Measurements from ENCODE around the gene MAP3K3. TPM values are rescaled to one million over a fixed set of nuclear protein-coding genes. Genes with fewer than 3 reads are reported as not detected.

The MAP3K3 gene
- total RNA-seq: 10 to 100 TPM; 21.8 to 58.7 (median 29.7) TPM

- Histone ChIP-seq H3K9me3 (no peaks in the 10 kb centered on the region), H3K27ac (peak within 1 kb of the TSS; percentile 85 to 90 (median 87)), H3K27me3 (no peaks in the 10 kb centered on the region), H3K4me1 (peaks cover 40 to 41% of the 10 kb centered on the region in 2 donors), H3K36me3 (no peaks in the 10 kb centered on the region), H3K4me3 (peak within 1 kb of the TSS; percentile 67 to 84 (median 74))
- peak; percentile 84 to 87 for TF ChIP-seq POLR2A (IDR thresholded peaks at IDR 0.05)
- TF ChIP-seq CTCF (IDR thresholded peaks at IDR 0.05 in 4 of 5, conservative IDR thresholded peaks at IDR 0.05 in 1 of 5): peak in 2 of 5 experiments; percentile 23 to 26
- ATAC-seq (peak; percentile 92 to 93), DNase-seq (peak; percentile 99 to 100)
- in situ Hi-C loops (cut with MboI; ENCODE audit: low sequenced_read_pairs in 4 of 4) (no loop called here), intact Hi-C loops (cut with DNase I; ENCODE audit: low total_unique reads) (loop anchor here (1.0 to 10.0 kb wide), 5 partner anchors 72 to 220 kb away; partner anchors contain the start of genes DCAF7, DDX42, SMARCD2 and STRADA)
These were observed at the start of gene MAP3K3 for GRCh38 chr17:63621684-63622573. MAP3K3 (plus strand) TSS chr17:63622417; CDS start chr17:63622760, 343 bp downstream.

DNA sequence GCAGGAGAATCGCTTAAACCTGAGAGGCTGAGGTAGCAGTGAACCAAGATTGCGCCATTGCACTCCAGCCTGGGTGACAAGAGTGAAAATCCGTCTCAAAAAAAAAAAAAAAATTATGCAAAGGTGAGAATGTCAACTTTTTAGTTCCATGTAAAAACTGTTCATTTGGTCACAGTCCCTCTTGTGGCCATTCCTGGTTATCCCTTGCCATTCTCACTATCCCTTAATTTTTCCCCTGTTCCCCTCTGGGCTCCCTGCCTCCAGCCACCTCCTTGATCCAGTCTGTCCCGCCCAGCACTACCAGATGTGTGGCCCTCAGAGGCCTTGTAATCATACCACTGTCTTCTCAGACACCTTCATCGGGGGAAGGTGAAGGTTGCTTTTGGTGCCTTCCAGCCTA is 48.6 kb upstream of the MAP3K3 start:
- Histone ChIP-seq H3K4me1 (peaks cover 0 to 4% of the 10 kb centered on the region in 2 donors), H3K27me3 (no peaks in the 10 kb centered on the region), H3K4me3 (no peak overlapping the region), H3K27ac (no peak overlapping the region), H3K36me3 (no peaks in the 10 kb centered on the region), H3K9me3 (no peaks in the 10 kb centered on the region)
- DNase-seq: no peak
- in situ Hi-C loops (cut with MboI; ENCODE audit: low sequenced_read_pairs in 4 of 4) (no loop called here), intact Hi-C loops (cut with DNase I; ENCODE audit: low total_unique reads) (no loop called here)
- no peak for ATAC-seq
- TF ChIP-seq CTCF (IDR thresholded peaks at IDR 0.05 in 4 of 5, conservative IDR thresholded peaks at IDR 0.05 in 1 of 5) (peak in 1 of 5 experiments; percentile 7), POLR2A (IDR thresholded peaks at IDR 0.05) (no peak)

DNA sequence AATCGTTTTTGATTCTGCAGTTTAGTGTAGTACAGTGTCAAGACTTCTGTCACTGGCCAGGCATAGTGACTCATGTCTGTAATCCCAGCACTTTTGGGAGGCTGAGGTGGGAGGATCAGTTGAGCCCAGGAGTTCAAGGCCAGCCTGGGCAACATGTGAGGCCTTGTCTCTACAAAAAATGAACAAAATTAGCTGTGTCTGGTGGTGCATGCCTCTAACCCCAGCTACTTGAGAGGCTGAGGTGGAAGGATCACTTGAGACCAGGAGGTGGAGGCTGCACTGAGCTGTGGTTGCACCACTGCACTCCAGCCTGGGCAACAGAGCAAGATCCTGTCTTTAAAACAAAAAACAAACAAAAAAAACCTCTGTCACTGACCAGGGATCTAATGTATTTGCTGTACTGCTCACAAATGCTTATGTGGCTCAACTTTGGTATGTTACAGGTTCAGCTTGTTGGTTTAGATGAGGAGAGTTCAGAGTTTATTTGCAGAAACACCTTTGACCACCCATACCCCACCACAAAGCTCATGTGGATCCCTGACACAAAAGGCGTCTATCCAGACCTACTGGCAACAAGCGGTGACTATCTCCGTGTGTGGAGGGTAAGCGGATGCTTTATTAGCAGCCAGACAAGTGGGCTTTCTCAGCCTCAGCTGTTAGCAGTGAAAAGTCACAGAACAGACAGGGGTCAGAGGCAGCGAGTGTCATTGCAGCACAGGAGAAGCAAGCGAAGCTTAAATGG is 44.0 kb upstream of the MAP3K3 start:
- in situ Hi-C loops (cut with MboI; ENCODE audit: low sequenced_read_pairs in 4 of 4): no loop called here
- no peaks in the 10 kb centered on the region for H3K9me3 ChIP-seq

DNA sequence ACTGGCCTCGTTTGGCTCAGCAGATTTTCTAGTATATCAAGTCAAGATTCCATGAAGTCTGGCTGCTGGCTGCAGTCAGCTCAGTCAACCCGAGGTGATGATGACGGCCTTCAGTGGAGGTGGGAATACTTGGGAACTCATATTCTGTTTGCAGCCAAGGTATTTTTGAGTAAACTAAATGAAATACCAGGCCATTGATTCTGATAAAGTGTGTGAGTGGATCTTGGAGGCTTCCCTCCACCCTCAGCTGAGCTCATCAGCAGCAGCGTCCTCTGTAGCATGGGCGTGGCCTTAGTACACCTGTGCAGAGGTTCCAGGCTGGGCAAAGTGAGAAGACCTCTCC is 43.5 kb upstream of the MAP3K3 start:
- no peak overlapping the region for H3K4me3 ChIP-seq
- DNase-seq: no peak
- H3K27me3 ChIP-seq: no peaks in the 10 kb centered on the region
- H3K27ac ChIP-seq: no peak overlapping the region
- in situ Hi-C loops (cut with MboI; ENCODE audit: low sequenced_read_pairs in 4 of 4): no loop called here
- no peak for ATAC-seq
- TF ChIP-seq CTCF (IDR thresholded peaks at IDR 0.05 in 4 of 5, conservative IDR thresholded peaks at IDR 0.05 in 1 of 5) (no peak), POLR2A (IDR thresholded peaks at IDR 0.05) (no peak)
- no peaks in the 10 kb centered on the region for H3K9me3 ChIP-seq
- intact Hi-C loops (cut with DNase I; ENCODE audit: low total_unique reads): no loop called here
- H3K36me3 ChIP-seq: peaks cover 0 to 25% of the 10 kb centered on the region in 2 donors
- no peaks in the 10 kb centered on the region for H3K4me1 ChIP-seq

More for the DNA sequence above, 44.0 kb upstream of the MAP3K3 start:
- Histone ChIP-seq H3K27me3 (no peaks in the 10 kb centered on the region), H3K27ac (no peak overlapping the region), H3K36me3 (peaks cover 0 to 21% of the 10 kb centered on the region in 2 donors), H3K4me1 (no peaks in the 10 kb centered on the region), H3K4me3 (no peak overlapping the region)
- intact Hi-C loops (cut with DNase I; ENCODE audit: low total_unique reads): no loop called here
- no peak for TF ChIP-seq POLR2A (IDR thresholded peaks at IDR 0.05)
- TF ChIP-seq CTCF (IDR thresholded peaks at IDR 0.05 in 4 of 5, conservative IDR thresholded peaks at IDR 0.05 in 1 of 5): no peak
- DNase-seq: no peak
- ATAC-seq: no peak

Data from gastrocnemius medialis (tissue), 4 donors.